DMS 273 (cell line): ENCODE measurements around the gene LEPR.
A peak's percentile ranks its signal among the peaks of the same experiment; 100 is the strongest.
"Not testable (repeated sequence)": the region's sequence is repeated elsewhere in the genome, so short reads cannot be mapped to it uniquely, and the experiment has no call there.

Experiments
- DNase-seq: peaks from one replicate; lab custom pipeline; 2025; ENCODE audit not compliant: unreplicated experiment; lab: John Stamatoyannopoulos, UW

LEPR gene, protein sequence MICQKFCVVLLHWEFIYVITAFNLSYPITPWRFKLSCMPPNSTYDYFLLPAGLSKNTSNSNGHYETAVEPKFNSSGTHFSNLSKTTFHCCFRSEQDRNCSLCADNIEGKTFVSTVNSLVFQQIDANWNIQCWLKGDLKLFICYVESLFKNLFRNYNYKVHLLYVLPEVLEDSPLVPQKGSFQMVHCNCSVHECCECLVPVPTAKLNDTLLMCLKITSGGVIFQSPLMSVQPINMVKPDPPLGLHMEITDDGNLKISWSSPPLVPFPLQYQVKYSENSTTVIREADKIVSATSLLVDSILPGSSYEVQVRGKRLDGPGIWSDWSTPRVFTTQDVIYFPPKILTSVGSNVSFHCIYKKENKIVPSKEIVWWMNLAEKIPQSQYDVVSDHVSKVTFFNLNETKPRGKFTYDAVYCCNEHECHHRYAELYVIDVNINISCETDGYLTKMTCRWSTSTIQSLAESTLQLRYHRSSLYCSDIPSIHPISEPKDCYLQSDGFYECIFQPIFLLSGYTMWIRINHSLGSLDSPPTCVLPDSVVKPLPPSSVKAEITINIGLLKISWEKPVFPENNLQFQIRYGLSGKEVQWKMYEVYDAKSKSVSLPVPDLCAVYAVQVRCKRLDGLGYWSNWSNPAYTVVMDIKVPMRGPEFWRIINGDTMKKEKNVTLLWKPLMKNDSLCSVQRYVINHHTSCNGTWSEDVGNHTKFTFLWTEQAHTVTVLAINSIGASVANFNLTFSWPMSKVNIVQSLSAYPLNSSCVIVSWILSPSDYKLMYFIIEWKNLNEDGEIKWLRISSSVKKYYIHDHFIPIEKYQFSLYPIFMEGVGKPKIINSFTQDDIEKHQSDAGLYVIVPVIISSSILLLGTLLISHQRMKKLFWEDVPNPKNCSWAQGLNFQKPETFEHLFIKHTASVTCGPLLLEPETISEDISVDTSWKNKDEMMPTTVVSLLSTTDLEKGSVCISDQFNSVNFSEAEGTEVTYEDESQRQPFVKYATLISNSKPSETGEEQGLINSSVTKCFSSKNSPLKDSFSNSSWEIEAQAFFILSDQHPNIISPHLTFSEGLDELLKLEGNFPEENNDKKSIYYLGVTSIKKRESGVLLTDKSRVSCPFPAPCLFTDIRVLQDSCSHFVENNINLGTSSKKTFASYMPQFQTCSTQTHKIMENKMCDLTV

DNA sequence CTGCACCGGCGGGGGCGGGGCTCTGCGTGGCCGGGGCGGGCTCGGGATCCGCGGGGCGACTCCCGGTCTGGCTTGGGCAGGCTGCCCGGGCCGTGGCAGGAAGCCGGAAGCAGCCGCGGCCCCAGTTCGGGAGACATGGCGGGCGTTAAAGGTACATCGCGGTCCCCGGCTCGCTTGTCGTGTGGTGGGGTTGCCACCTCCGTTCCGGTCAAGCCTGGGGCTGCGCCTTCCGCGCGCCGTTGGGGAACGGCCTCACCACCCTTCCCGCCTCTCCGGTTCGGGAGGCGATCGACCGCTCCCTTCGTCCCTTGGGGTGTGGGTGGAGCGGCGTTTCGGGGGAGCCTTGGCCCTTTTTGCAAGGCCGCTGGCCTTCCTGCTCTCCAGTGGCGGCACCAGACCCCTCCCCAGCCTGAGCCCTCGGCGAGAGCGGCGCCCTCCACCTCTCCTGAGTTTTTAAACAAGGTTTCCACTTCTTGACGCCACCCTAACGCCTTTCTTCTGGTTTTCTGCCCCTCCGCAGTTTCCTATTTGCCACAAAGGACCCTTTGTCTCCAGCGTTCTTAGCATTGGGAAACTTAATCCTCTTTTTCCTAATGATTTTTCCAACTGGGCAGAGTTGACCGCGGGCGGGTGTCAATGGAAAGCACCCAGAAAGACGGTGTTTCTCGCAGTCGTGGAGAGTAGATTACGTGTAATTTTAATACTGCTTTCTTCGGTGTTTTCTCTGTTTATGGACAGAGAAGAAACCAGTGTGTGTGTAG lies at the start of gene LEPR, which contains the start of gene LEPROT:
TSS of gene LEPR (plus strand) at position 79 of the 761 bp plus-strand sequence. CDS start 144,898 bp downstream, outside the sequence.
TSS of gene LEPROT (plus strand) at position 79 of the 761 bp plus-strand sequence. CDS start at position 136, 57 bp downstream.
- peak; percentile 99 for DNase-seq

DNA sequence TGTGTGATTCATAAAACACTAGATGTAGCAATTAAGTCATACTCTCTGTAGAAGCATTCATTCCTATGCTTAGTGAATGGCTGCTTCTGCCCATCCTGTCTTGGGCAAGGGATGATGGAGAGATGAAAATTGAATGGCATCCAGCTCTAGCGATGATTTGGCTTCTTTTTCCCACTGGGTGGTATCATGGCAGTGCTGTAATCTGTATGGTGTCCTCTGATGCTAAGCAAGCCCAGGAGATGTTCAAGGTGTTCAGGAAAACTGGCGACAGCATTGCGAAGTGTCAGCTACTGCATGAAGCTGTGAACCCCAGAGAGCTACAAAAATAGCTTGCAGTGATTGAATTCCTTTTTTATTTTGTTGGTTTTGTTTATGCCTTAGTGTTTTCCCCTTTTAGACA lies 48.9 kb upstream of the LEPR start:
- DNase-seq: no peak

DNA sequence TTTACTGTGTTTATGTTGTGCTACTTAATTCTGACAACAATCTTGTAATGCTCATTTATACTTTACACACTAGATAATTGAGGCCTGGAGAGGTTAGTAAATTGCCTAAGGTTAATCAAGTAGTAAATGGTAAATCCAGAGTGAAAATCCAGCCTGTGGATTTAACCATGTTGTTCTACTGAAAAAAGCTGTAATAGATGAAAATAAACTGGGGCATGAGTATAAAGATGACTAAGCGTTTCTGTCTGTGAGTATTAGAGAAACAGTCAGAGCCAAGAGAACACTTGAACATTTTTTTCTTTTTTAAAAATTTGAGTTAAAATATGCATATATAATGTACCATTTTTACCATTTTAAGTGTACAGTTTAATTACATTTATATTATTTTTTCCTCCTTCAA lies 47.9 kb upstream of the LEPR start:
- no peak for DNase-seq

DNA sequence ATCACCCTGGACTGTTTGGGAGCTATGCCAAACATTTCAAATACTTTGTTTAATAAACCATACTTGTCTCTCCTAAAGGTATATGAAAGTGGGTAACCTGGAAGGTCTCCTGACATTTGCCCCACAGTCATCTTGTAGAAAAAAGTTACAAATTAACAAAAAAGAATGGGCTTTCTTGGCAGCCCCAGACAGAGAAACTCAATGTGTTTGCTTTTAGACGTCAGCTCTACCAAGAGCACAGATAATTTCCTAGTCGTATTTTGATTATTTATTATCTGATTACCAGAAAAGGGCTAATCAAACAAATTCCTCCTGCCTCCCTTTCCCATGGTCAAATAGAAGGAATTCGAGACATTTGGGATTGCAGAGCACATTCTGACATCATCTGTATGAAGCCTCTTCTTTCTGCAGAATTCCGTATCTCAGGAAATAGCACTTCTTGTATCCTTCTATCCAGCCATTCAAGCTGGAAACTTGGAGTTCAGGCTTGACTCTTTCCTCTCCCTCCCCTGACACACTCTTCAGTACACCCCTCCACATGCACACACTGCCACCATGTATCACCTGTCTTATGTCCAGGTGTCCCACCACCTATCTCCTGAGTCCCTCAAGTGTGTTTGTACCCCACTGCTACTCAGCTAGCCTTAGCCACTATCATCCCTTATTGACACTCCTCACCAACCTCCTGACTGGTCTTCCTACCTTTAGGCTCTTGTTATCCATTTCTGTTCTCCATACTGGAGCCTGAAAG lies 42.8 kb upstream of the LEPR start:
- no peak for DNase-seq

DNA sequence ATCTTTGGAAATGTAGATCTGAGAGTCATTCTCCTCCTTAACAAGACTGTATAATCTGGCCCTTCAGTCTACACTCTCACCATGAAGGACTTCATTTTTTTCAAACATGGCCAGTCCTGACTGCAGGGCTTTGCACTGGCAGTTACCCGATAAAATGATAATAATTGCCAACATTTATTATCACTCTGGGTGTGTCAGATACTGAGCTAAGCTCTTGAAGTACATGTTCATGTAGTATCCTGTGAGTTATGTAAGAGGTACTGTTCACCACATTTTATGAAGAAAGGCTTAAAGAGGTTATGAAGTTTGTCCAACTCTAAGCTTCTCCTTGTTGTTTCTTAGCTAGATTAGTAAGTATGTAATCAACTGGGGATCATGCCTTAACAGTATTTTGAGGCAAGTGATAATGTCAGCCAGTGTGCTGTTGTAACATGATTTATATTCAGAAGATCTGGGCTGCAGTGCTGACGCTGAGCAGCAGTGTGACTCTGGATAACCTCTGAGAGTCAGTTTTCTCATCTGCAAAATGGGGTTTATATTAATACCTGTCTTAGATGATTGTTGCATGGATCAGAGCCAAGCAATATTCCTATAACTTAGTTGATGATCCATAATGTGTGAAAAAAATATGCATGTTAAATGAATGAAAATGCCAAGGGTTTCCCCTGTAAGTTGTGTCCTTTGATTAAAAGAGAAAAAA lies 42.1 kb upstream of the LEPR start:
- DNase-seq: no peak

DNA sequence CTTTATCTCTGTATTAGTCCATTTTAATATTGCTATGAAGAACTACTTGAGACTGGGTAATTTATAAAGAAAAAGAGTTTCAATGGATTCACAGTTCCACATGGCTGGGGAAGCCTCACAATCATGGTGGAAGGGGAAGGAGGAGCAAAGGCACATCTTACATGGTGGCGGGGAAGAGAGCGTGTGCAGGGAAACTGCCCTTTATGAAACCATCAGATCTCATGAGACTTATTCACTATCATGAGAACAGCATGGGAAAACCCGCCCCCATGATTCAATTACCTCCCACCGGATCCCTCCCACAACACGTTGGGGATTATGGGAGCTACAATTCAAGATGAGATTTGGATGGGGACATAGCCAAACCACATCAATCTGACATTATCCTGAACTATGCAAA lies 36.0 kb upstream of the LEPR start:
- DNase-seq: not testable (repeated sequence)

DNA sequence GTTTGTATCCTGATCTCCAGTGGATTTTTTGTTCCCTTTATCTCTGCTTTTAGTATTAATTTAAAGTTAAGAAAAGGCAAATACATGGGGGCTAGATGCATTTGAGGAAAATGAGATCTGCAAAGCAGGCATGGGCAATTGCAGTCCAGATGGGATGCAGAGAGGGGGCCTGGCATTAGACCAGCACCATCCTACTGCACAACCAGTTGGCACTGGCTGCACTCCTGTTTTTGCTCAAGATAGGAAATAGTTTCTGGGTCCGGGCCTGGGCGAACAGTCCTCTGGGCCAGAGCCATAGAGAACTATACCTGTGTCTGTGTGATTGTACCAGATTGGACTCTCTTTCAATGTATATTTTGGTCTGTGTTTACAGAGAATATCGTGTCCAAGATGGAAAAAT lies 34.0 kb upstream of the LEPR start:
- peak; percentile 69 for DNase-seq

DNA sequence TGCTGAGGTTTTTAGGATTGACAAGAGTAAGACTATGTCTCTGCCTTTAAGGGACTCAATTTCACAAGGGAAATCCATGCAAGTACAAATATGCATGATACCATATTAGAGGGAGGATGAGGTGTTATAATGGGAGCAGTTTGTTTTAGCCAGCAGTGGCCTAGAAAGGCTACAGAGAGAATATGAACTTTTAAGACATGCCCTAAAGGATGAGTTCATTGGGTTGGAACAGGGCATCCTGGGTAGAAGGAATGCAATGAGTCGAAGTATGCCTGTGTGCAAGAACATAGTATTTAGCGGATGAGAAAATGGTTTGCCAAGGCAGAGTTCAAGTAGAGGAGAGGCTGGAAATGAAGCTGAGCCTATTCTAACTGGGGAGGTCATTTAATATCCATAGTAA lies 32.6 kb upstream of the LEPR start:
- no peak for DNase-seq

DNA sequence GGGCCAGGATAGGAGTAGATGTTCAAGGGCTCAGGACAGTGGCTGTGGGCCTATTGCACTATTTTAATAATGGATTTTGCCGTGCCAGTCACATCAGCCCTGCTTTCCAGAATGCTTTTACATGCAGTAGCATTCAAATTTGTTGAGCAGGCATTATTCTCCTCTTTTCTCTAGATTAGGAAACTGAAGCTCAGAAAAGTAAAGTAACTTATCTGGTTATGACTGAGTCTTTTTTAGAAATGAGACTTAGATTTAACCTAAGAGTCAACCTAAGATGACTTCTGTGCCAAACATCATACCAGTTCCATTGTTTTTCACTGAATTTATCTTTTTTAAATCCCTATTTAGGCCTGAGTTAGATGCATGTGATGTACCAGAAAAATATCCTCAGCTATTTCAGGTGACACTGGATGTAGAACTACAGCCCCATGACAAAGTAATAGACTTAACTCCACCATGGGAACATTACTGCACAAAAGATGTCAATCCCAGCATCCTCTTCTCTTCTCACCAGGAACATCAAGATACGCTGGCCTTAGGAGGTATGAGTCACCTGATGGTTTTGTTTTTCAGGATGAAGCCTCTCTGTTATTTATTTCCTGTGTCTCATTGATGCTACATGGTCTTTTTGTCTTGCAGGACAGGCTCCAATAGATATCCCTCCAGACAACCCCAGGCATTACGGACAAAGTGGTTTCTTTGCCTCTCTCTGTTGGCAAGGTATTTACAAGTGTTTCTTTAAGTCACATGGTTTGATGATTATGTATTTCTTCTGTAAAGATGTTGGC lies 31.4 kb upstream of the LEPR start:
- DNase-seq: no peak

DNA sequence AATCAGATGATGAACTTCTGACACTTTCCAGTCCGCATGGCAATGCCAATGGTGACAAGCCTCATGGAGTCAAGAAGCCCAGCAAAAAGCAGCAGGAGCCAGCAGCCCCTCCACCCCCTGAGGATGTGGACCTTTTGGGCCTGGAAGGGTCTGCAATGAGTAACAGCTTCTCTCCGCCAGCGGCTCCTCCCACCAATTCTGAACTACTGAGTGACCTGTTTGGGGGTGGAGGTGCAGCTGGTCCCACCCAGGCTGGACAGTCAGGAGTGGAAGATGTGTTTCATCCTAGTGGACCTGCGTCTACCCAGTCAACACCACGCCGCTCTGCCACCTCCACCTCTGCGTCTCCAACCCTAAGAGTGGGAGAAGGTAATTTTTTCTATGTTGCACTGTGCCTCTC lies 28.0 kb upstream of the LEPR start:
- DNase-seq: no peak

DNA sequence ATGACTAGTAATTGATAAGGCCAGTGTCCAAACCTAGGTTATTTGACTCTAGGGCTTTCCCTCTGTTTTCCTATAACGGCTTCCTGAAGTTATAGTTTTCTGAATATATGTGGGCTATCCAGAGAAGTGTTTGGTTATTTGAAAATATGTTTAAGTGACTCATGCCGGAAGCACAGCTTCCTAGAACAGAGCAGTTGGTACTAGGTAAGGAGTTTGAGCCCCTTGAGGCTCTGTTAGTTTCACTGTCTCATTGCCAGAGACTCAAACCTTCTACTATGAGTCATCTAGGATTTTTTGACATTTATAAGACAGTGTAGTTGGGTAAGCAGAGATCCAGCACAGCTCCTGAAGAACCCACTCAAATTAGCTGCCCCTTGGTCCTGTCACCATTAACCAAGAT lies 27.1 kb upstream of the LEPR start:
- DNase-seq: no peak

DNA sequence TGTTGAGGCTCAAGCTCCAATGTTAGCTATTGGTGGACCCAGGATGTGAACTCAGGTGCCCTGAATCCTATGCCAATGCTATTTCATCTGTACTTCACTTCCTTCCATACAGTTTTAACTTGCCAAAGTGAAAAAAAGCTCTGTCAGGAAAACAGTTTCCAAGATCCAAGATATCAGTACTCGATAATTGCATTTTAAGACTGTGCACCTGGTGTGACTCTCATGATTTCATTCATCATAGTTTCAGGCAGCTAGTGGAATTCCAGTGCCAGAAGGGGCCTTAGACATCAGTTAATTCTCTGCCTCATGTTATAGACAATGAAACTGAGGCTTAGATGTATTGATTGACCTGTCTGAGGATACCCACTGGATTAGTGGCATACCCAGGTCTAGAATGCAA lies 26.5 kb upstream of the LEPR start:
- no peak for DNase-seq

DNA sequence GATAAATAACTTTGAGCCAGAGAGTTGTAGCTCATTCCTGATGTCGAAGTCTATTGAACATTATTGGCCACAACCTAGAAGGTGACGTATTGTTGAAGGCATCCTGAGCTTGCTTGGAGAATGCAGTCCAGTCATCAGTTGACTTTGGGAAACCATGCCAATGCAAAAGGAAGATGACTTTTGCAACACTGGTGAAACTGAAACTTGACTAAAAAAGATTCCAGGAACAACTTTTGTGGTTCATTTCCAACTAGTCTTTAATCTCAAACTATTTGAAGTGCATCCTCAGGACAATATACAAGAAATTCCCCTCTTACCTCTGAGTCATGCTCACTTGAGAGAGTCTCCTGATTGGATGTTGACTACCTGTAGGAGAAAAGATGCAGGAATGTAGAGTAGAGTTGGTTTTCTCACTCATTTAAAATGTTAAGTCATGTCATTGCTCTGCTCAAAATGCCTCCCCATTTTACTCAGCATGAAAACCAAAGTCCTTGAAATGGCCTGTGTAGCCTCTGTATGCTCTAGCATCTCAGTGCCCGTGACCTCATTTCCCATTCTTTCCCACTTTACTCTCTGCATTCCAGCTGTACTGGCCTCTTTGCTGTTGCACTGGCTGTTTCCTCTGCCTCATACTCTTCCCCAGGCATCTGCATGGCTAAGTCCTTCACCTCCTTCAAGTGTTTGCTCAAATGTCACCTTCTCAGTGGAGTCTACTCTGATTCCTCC lies 24.4 kb upstream of the LEPR start:
- DNase-seq: no peak

DNA sequence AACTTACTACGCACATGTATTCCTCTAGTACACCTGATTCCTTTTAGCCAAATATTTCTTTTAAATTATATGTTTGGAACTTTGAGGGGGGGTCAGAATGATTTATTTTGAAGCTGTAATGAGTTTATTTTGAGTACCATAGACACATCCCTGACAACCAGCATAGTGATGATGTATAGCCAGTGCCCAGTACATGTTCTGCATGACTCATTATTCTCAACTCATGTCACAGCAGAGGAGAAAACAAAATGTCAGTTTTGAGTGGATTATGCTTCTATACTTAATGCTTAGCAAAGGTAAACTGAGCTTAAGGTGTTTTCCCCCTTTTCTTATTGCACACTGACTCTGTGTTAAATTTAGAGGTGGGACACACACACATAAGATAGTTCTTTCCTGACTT lies 22.4 kb upstream of the LEPR start:
- DNase-seq: no peak

DNA sequence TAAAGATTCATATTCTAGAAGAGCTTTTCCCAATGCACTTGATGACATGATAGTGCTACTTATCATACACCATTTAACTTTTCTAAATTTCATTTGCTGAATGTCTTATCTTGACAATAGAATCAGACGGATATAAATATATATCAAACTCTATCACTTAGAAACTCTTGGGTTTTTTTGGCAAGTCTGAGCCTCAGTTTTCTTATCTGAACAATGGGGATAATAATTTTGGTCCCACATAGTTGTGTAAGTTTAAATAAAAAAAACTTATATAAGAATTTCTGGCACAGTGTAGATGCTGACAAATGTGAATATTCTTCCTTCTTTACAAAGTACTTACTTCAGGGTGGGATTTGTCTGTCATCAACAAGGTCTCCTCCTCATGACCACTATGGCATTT lies 21.5 kb upstream of the LEPR start:
- no peak for DNase-seq

DNA sequence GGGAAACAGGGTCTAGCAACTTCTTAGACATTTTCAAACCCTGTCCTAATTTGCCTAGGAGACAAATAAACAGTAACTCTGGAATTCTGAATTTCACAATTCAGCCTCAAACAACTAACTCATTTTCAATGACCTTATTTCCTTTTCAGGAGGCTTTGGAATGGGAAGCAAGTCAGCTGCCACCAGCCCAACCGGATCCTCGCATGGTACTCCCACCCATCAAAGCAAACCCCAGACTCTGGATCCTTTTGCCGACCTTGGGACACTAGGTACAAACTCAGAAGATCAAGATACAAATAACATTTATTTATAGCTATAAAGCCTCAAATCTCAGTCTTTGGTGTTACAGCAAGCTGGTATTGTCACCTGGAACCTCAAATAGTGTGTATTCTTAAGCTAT lies 18.9 kb upstream of the LEPR start:
- DNase-seq: no peak

DNA sequence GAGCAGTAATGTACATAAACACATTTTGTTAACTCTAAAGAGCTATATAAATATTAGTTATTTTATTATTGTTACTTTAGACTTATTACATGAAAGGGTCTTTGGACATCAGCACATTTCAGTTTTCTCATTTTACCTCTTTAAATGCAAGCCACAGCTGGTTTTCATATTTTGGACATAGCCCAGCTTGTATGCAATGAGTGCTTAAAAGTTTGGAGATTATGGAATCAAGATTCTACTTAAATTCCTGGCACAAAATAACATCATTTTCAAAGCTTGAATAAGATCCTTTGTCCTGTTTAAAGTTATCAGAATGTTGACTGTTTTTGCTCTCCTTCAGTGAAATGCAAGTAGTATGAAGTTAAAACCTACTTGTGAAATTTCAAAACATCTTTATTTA lies 15.5 kb upstream of the LEPR start:
- DNase-seq: no peak

DNA sequence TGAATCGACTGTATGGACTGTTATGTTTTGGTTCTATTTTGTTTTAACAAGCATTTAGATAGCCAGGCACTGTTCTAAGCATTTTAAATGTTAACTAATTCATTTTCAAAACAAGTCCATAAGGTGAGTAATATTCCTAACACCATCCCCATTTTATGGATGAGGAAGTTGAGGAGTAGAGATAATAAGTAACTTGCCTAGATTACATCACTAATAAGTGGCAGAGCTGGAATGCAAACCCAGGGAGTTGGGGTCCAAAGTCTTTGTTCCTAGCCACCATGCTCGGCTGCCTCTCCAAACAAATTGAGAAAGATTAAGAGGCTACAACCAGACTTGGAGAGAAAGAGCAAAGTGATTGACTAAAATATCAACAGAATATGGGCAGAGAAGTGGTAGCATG lies 12.6 kb upstream of the LEPR start:
- DNase-seq: no peak
